H1 (cell line): Measurements from ENCODE around the gene BOLA3. TPM values are rescaled to one million over a fixed set of nuclear protein-coding genes. Genes with fewer than 3 reads are reported as not detected.

Experiments used
- CHD2 ChIP-seq: IDR thresholded peaks from 2 replicates; pipeline ENCODE4 v1.6.1; 2012; ENCODE audit warnings: low read length, improper control_type of control experiment
- POU5F1 ChIP-seq: IDR thresholded peaks from 2 replicates; pipeline ENCODE4 v1.6.1; 2011; ENCODE audit warnings: low read depth, mild to moderate bottlenecking, low read length, moderate library complexity
- SAP30 ChIP-seq: fragments of 300-600 bp; sonication (generic); IDR thresholded peaks from 2 replicates; pipeline ENCODE4 v1.7.1; 2012; ENCODE audit warnings: low read length, moderate library complexity, mild to moderate bottlenecking, inconsistent platforms; ENCODE audit not compliant: insufficient read depth, insufficient replicate concordance
- polyA plus RNA-seq, 7 experiments: library from polyadenylated mRNA; depleted of rRNA in 3 of 7; stranded (reverse) in 5 of 7; unstranded in 2 of 7; fragments of >200 nt in 5 of 7; fragments of 200-250 nt in 2 of 7; gene quantifications; 1 replicate in 5 of 7; 2 replicates in 1 of 7; 4 replicates in 1 of 7; pipeline versions ENCODE4 v1.2.1 to v1.2.3, GENCODE V29; 2011 to 2013; ENCODE audit warnings: missing spikeins in 2 of 7, mixed read lengths in 2 of 7
- total RNA-seq: library from RNA; stranded (reverse); fragmentation: NEBNext Ultra II Directional; extraction: Animal tissue kit (Norgen Biotek cat#: 25700); gene quantifications from 2 replicates; pipeline ENCODE4 v1.2.1, GENCODE V29; 2021
- TF ChIP-seq, protein P1 (sequence below): fragments of 300-600 bp; sonication (generic); IDR thresholded peaks from 2 replicates; pipeline ENCODE4 v1.7.1; 2012; ENCODE audit warnings: low read length, moderate library complexity, mild to moderate bottlenecking, inconsistent platforms; ENCODE audit not compliant: insufficient replicate concordance

The BOLA3 gene
- total and polyA plus RNA-seq, 2 of the 8 experiments (the other 6 are each of a cell fraction or from before 2014, with no cell fraction given): 46.1 to 67.3 TPM

DNA sequence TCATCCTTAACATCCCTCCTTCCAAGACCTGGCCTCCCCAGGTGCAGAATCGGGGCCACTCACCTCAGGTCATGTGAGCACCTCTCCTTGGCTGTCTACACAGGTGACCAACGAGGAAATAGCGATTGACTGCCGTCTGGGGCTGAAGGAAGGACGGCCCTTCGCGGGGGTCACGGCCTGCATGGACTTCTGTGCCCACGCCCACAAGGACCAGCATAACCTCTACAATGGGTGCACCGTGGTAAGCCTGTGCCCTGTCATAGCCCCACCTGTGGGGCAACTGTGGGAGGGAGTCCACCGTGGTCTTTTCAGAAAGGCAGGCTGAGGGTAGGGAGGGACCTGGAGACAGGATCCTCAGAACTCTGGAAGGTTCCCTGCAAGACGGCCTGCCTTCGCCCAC lies 54.3 kb downstream of the BOLA3 start (continued):
- TF ChIP-seq, protein P1, sequence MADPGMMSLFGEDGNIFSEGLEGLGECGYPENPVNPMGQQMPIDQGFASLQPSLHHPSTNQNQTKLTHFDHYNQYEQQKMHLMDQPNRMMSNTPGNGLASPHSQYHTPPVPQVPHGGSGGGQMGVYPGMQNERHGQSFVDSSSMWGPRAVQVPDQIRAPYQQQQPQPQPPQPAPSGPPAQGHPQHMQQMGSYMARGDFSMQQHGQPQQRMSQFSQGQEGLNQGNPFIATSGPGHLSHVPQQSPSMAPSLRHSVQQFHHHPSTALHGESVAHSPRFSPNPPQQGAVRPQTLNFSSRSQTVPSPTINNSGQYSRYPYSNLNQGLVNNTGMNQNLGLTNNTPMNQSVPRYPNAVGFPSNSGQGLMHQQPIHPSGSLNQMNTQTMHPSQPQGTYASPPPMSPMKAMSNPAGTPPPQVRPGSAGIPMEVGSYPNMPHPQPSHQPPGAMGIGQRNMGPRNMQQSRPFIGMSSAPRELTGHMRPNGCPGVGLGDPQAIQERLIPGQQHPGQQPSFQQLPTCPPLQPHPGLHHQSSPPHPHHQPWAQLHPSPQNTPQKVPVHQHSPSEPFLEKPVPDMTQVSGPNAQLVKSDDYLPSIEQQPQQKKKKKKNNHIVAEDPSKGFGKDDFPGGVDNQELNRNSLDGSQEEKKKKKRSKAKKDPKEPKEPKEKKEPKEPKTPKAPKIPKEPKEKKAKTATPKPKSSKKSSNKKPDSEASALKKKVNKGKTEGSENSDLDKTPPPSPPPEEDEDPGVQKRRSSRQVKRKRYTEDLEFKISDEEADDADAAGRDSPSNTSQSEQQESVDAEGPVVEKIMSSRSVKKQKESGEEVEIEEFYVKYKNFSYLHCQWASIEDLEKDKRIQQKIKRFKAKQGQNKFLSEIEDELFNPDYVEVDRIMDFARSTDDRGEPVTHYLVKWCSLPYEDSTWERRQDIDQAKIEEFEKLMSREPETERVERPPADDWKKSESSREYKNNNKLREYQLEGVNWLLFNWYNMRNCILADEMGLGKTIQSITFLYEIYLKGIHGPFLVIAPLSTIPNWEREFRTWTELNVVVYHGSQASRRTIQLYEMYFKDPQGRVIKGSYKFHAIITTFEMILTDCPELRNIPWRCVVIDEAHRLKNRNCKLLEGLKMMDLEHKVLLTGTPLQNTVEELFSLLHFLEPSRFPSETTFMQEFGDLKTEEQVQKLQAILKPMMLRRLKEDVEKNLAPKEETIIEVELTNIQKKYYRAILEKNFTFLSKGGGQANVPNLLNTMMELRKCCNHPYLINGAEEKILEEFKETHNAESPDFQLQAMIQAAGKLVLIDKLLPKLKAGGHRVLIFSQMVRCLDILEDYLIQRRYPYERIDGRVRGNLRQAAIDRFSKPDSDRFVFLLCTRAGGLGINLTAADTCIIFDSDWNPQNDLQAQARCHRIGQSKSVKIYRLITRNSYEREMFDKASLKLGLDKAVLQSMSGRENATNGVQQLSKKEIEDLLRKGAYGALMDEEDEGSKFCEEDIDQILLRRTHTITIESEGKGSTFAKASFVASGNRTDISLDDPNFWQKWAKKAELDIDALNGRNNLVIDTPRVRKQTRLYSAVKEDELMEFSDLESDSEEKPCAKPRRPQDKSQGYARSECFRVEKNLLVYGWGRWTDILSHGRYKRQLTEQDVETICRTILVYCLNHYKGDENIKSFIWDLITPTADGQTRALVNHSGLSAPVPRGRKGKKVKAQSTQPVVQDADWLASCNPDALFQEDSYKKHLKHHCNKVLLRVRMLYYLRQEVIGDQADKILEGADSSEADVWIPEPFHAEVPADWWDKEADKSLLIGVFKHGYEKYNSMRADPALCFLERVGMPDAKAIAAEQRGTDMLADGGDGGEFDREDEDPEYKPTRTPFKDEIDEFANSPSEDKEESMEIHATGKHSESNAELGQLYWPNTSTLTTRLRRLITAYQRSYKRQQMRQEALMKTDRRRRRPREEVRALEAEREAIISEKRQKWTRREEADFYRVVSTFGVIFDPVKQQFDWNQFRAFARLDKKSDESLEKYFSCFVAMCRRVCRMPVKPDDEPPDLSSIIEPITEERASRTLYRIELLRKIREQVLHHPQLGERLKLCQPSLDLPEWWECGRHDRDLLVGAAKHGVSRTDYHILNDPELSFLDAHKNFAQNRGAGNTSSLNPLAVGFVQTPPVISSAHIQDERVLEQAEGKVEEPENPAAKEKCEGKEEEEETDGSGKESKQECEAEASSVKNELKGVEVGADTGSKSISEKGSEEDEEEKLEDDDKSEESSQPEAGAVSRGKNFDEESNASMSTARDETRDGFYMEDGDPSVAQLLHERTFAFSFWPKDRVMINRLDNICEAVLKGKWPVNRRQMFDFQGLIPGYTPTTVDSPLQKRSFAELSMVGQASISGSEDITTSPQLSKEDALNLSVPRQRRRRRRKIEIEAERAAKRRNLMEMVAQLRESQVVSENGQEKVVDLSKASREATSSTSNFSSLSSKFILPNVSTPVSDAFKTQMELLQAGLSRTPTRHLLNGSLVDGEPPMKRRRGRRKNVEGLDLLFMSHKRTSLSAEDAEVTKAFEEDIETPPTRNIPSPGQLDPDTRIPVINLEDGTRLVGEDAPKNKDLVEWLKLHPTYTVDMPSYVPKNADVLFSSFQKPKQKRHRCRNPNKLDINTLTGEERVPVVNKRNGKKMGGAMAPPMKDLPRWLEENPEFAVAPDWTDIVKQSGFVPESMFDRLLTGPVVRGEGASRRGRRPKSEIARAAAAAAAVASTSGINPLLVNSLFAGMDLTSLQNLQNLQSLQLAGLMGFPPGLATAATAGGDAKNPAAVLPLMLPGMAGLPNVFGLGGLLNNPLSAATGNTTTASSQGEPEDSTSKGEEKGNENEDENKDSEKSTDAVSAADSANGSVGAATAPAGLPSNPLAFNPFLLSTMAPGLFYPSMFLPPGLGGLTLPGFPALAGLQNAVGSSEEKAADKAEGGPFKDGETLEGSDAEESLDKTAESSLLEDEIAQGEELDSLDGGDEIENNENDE: no peak
- no peak for TF ChIP-seq POU5F1
- TF ChIP-seq CHD2: no peak
- TF ChIP-seq SAP30: no peak
- TF ChIP-seq, all 59 proteins: peak for 0
